HepG2 (cell line): ENCODE results near the gene CCL19. TPM values are rescaled to one million over a fixed set of nuclear protein-coding genes. Genes with fewer than 3 reads are reported as not detected.

Source experiments
- ATAC-seq: fragments of 200-7000 bp; cut with Tn5 transposase; 3 replicates; pipeline ENCODE4 v1.9.1; 2020; ENCODE audit warnings: mild to moderate bottlenecking, moderate library complexity
- BruUV-seq: library from RNA; stranded (reverse); fragments of 400-500 nt; replicated peaks from 2 replicates; lab custom pipeline; 2021; lab: Mats Ljungman, UMichigan
- CTCF ChIA-PET: fragments of 300-600 bp; formaldehyde crosslinking; extraction: SDS; loops from one replicate; lab custom pipeline; 2021; ENCODE audit warnings: low total read pairs, inconsistent platforms, low intra/inter-chr PET ratio; lab: Yijun Ruan, JAX
- POLR2A ChIA-PET: fragments of 350-600 bp; sonication (Branson Sonifier 250); formaldehyde crosslinking; loops from one replicate; lab custom pipeline; 2020; ENCODE audit warnings: antibody characterized with exemption, inconsistent platforms; lab: Yijun Ruan, JAX
- DNase-seq: peaks from one replicate; pipeline ENCODE4 v3.0.0-alpha.2; 2015; ENCODE audit warnings: low spot score
- FAIRE-seq: peaks from 3 replicates; lab custom pipeline; 2011; peaks lifted over from hg19 to GRCh38; lab: Jason Lieb, UNC
- H2AFZ ChIP-seq: one replicate; pipeline ENCODE4 v1.6.1; 2011; ENCODE audit warnings: low read length, inconsistent platforms
- H3K27ac ChIP-seq: fragments of 300-600 bp; 3 replicates; pipeline ENCODE4 v1.8.0; 2011; ENCODE audit warnings: mixed run types, mild to moderate bottlenecking, mixed read lengths, low read length, inconsistent platforms; ENCODE audit not compliant: insufficient read depth; ENCODE audit errors: extremely low read length
- H3K27me3 ChIP-seq, 2 experiments: fragments of 200-600 bp in 1 of 2; 2 replicates in 1 of 2; 3 replicates in 1 of 2; pipeline versions ENCODE4 v1.6.0 to v1.8.0; 2011; ENCODE audit warnings: low read length in 2 of 2, mild to moderate bottlenecking in 2 of 2, moderate library complexity in 2 of 2, inconsistent platforms in 1 of 2; ENCODE audit not compliant: insufficient read depth in 2 of 2, control insufficient read depth in 1 of 2
- H3K36me3 ChIP-seq, 2 experiments: fragments of 200-600 bp in 1 of 2; replicated peaks in 1 of 2; 2 replicates in 1 of 2; 3 replicates in 1 of 2; pipeline versions ENCODE4 v1.5.1 to v1.8.0; 2011; ENCODE audit warnings: low read length in 2 of 2, inconsistent platforms in 1 of 2; ENCODE audit not compliant: insufficient read depth in 2 of 2, control insufficient read depth in 1 of 2
- H3K4me1 ChIP-seq: 2 replicates; pipeline ENCODE4 v1.5.1; 2012; ENCODE audit warnings: low read length, inconsistent platforms; ENCODE audit not compliant: insufficient read depth
- H3K4me2 ChIP-seq: 2 replicates; pipeline ENCODE4 v1.6.0; 2011; ENCODE audit warnings: low read depth, low read length, inconsistent platforms
- H3K4me3 ChIP-seq, 3 experiments: fragments of 200-600 bp in 1 of 3; sonication (generic), shearing (Covaris generic) in 1 of 3; replicated peaks in 1 of 3; 2 replicates each; pipeline ENCODE4 v1.5.1; 2011 to 2016; ENCODE audit warnings: low read length in 3 of 3, inconsistent platforms in 2 of 3, low read depth in 2 of 3, mild to moderate bottlenecking in 2 of 3, control low read depth in 1 of 3, mixed read lengths in 1 of 3; ENCODE audit not compliant: insufficient read depth in 1 of 3
- H3K79me2 ChIP-seq: one replicate; pipeline ENCODE4 v1.6.1; 2011; ENCODE audit warnings: low read length, inconsistent platforms; ENCODE audit not compliant: insufficient read depth
- H3K9ac ChIP-seq: 2 replicates; pipeline ENCODE4 v1.6.0; 2011; ENCODE audit warnings: mild to moderate bottlenecking, low read depth, low read length, inconsistent platforms; ENCODE audit not compliant: insufficient read depth
- H3K9me3 ChIP-seq: 2 replicates; pipeline ENCODE4 v1.5.1; 2012; ENCODE audit warnings: mild to moderate bottlenecking, low read length
- H4K20me1 ChIP-seq: 2 replicates; pipeline ENCODE4 v1.6.0; 2011; ENCODE audit warnings: inconsistent platforms, mild to moderate bottlenecking, low read length, moderate library complexity; ENCODE audit not compliant: insufficient read depth
- DDIT3 ChIP-seq: sonication (generic); formaldehyde crosslinking; IDR thresholded peaks from 2 replicates; pipeline ENCODE4 v1.4.0; 2020; ENCODE audit warnings: mild to moderate bottlenecking, missing genetic modification reagents
- JARID2 ChIP-seq: sonication (generic); formaldehyde crosslinking; IDR thresholded peaks from 2 replicates; pipeline ENCODE4 v1.8.1; 2023; ENCODE audit warnings: missing genetic modification reagents, inconsistent platforms; ENCODE audit not compliant: insufficient replicate concordance
- MAZ ChIP-seq, 2 experiments: sonication (generic) in 1 of 2; formaldehyde crosslinking in 1 of 2; IDR thresholded peaks; 2 replicates each; pipeline versions ENCODE4 v1.5.0 to v1.6.1; 2012 to 2020; ENCODE audit warnings: low read depth in 2 of 2, mild to moderate bottlenecking in 2 of 2, borderline replicate concordance in 1 of 2, improper control_type of control experiment in 1 of 2, low read length in 1 of 2, missing genetic modification reagents in 1 of 2, moderate library complexity in 1 of 2
- ZXDC ChIP-seq: sonication (generic); formaldehyde crosslinking; IDR thresholded peaks from 2 replicates; pipeline ENCODE4 v1.5.0; 2020; ENCODE audit warnings: mild to moderate bottlenecking, missing genetic modification reagents
- WGBS: methylation state at CpG from one replicate; pipeline ENCODE4 v1.1.6; 2017; ENCODE audit warnings: low lambda C conversion rate; 5-methylcytosine and 5-hydroxymethylcytosine counted together
- in situ Hi-C: cut with HindIII; loops from 2 replicates; pipeline ENCODE4 v1.10.0; 2017; ENCODE audit warnings: low pct_unique_long_range_greater_than_20kb; ENCODE audit not compliant: extremely low pct_ligation_motif_present
- intact Hi-C: fragments of 100-400 bp; cut with micrococcal nuclease; formaldehyde crosslinking; loops from one replicate; pipeline ENCODE4 v1.10.0; 2022; ENCODE audit not compliant: unreplicated experiment
- polyA plus RNA-seq, 8 experiments: library from polyadenylated mRNA; depleted of rRNA in 3 of 8; stranded (reverse) in 7 of 8; unstranded in 1 of 8; fragments of >200 nt; fragmentation: Illumina TruSeq in 4 of 8; extraction: Trizol in 4 of 8; gene quantifications; 2 replicates each; pipeline versions ENCODE4 v1.2.1 to v1.2.3, GENCODE V29; 2011 to 2016; ENCODE audit warnings: low read depth in 4 of 8, missing spikeins in 1 of 8, mixed read lengths in 1 of 8; ENCODE audit not compliant: insufficient read depth in 1 of 8
- total RNA-seq, 5 experiments: library from RNA; depleted of rRNA; stranded (reverse); fragments of >200 nt; fragmentation: Illumina TruSeq; extraction: Trizol; gene quantifications; 2 replicates each; pipeline ENCODE4 v1.2.3, GENCODE V29; 2016; ENCODE audit warnings: low read depth in 1 of 5

CCL19 gene
- total and polyA plus RNA-seq, 2 of the 13 experiments (the other 11 are each of a cell fraction or from before 2014, with no cell fraction given), result not detected

GRCh38 chr9:34688329-34689115 lies 2.6 kb downstream of the CCL19 start (continued):
- TF ChIP-seq DDIT3 (CRISPR knock-in tag) (no peak), ZXDC (CRISPR knock-in tag) (no peak)

GRCh38 chr9:34687276-34688030 lies 3.6 kb downstream of the CCL19 start:
- in situ Hi-C loops (no loop called here), intact Hi-C loops (loop anchor here (1.0 kb wide), 1 partner anchor 12 kb away; no protein-coding TSS in a partner anchor)
- no peak for FAIRE-seq

More at GRCh38 chr9:34687276-34688030, 3.6 kb downstream of the CCL19 start:
- ATAC-seq (no peak), DNase-seq (no peak)
- H3K27ac ChIP-seq, result no peak overlapping the region
- POLR2A ChIA-PET, result no interaction called here
- H4K20me1 ChIP-seq, result no peaks in the 10 kb centered on the region
- no peaks in the 10 kb centered on the region for H3K9me3 ChIP-seq
- 83% methylated on average over 8 of the region's 10 CpGs for WGBS
- H3K4me3 ChIP-seq, result no peak overlapping the region
- no TSS peak for BruUV-seq
- H3K36me3 ChIP-seq, result no peaks in the 10 kb centered on the region
- H3K9ac ChIP-seq, result no peak overlapping the region
- CTCF ChIA-PET, result no interaction called here
- no peaks in the 10 kb centered on the region for H3K79me2 ChIP-seq
- no peak overlapping the region for H2AFZ ChIP-seq
- peaks cover 56% of the 10 kb centered on the region for H3K4me1 ChIP-seq
- TF ChIP-seq MAZ (IDR thresholded peaks at IDR 0.05; ENCODE audit: borderline replicate concordance, low read depth, low read length), result no peak
- 0 out of 2 replicates have a peak, but pooled peaks have one; percentile 8 for TF ChIP-seq MAZ (CRISPR knock-in tag; IDR thresholded peaks at IDR 0.05; ENCODE audit: low read depth)
- TF ChIP-seq JARID2, result no peak
- no peak overlapping the region for H3K4me2 ChIP-seq
- no peaks in the 10 kb centered on the region for H3K27me3 ChIP-seq
